Esophagus muscularis mucosa (tissue), 4 donors: Measurements from ENCODE around the gene CTIF.

Experiments used
- CTCF ChIP-seq, 3 experiments: fragments of 200-600 bp in 2 of 3; fragments of 450-650 bp in 1 of 3; sonication (generic) in 2 of 3; IDR thresholded peaks; one replicate each; pipeline ENCODE4 v1.5.1; 2017 to 2019; ENCODE audit warnings: antibody characterized with exemption in 3 of 3, mild to moderate bottlenecking in 2 of 3, moderate library complexity in 1 of 3
- EP300 ChIP-seq: sonication (generic); formaldehyde crosslinking; IDR thresholded peaks from one replicate; pipeline ENCODE4 v1.6.1; 2017; ENCODE audit warnings: antibody characterized with exemption
- POLR2A ChIP-seq: fragments of 450-650 bp; IDR thresholded peaks from one replicate; pipeline ENCODE4 v1.6.1; 2017; ENCODE audit warnings: antibody characterized with exemption, moderate library complexity, mild to moderate bottlenecking, low read depth
- POLR2AphosphoS5 ChIP-seq, 2 donors: sonication (generic); formaldehyde crosslinking; IDR thresholded peaks; one replicate each; pipeline ENCODE4 v1.6.1; 2017; ENCODE audit warnings: antibody characterized with exemption in 2 of 2

GRCh38 chr18:48611203-48611602 is 72.4 kb downstream of the CTIF start:
- TF ChIP-seq POLR2A (no peak), CTCF (IDR thresholded peaks at IDR 0.05) (no peak), EP300 (no peak), POLR2AphosphoS5 (IDR thresholded peaks at IDR 0.05) (no peak)
